Tibial nerve (tissue), 4 donors: ENCODE results near the gene LRRC3C. TPM values are rescaled to one million over a fixed set of nuclear protein-coding genes. Genes with fewer than 3 reads are reported as not detected.

Experiments
- DNase-seq, 2 donors: peaks; one replicate each; pipeline ENCODE4 v3.0.0-alpha.2; 2019; ENCODE audit warnings: low spot score in 2 of 2
- H3K27ac ChIP-seq, 4 donors: fragments of 200-600 bp; sonication (generic) in 3 of 4; one replicate each; pipeline ENCODE4 v1.5.1; 2017 to 2019; ENCODE audit warnings: mild to moderate bottlenecking in 1 of 4
- H3K27me3 ChIP-seq, 2 donors: fragments of 200-600 bp; sonication (generic) in 1 of 2; one replicate each; pipeline versions ENCODE4 v1.5.1 to v1.6.0; 2017 to 2019
- H3K36me3 ChIP-seq, 3 donors: fragments of 200-600 bp; sonication (generic); one replicate each; pipeline ENCODE4 v1.5.1; 2018 to 2019
- H3K4me1 ChIP-seq, 4 donors: fragments of 200-600 bp; sonication (generic) in 3 of 4; one replicate each; pipeline ENCODE4 v1.5.1; 2017 to 2019
- H3K4me3 ChIP-seq, 4 donors: fragments of 200-600 bp; sonication (generic) in 3 of 4; one replicate each; pipeline ENCODE4 v1.5.1; 2017 to 2019; ENCODE audit warnings: mild to moderate bottlenecking in 1 of 4, moderate library complexity in 1 of 4
- H3K9me3 ChIP-seq, 4 donors: fragments of 200-600 bp; sonication (generic) in 3 of 4; one replicate each; pipeline ENCODE4 v1.5.1; 2017 to 2019
- CTCF ChIP-seq, 5 experiments: fragments of 200-600 bp in 3 of 5; fragments of 450-650 bp in 2 of 5; sonication (generic) in 3 of 5; IDR thresholded peaks; one replicate each; pipeline ENCODE4 v1.5.1; 2016 to 2019; ENCODE audit warnings: antibody characterized with exemption in 5 of 5, mild to moderate bottlenecking in 3 of 5, moderate library complexity in 2 of 5
- EP300 ChIP-seq, 2 donors: sonication (generic); formaldehyde crosslinking; IDR thresholded peaks; one replicate each; pipeline ENCODE4 v1.6.1; 2017; ENCODE audit warnings: antibody characterized with exemption in 2 of 2, mild to moderate bottlenecking in 1 of 2
- POLR2A ChIP-seq, 2 donors: fragments of 450-650 bp; IDR thresholded peaks; one replicate each; pipeline ENCODE4 v1.6.1; 2017; ENCODE audit warnings: antibody characterized with exemption in 2 of 2, mild to moderate bottlenecking in 2 of 2, moderate library complexity in 2 of 2
- WGBS, 2 donors: methylation state at CpG; one replicate each; pipeline ENCODE4 v1.1.5; 2018; 5-methylcytosine and 5-hydroxymethylcytosine counted together
- total RNA-seq, 4 donors: library from RNA; depleted of rRNA; stranded (reverse); fragments of >200 nt; gene quantifications; one replicate each; pipeline ENCODE4 v1.1.0, GENCODE V29; 2016

LRRC3C gene
- total RNA-seq, 4 donors from 2014 or later, result not detected

DNA sequence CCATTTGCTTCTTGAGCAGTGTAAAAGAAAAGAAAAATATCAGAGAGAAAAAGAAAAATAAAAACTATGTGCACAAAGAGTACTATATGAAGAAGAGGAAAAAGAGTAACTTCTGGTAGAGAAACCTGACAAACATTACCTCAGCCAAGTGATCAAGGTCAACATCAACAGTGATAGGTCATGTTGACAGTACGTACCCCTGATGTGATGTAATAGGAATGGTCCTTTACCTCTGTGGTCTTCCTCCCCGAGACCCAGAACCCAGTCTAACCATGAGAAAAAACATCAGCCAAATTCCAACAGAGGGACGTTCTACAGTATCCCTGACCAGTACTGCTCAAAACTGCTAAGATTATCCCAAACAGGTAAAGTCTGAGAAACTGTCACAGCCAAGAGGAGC, 13.5 kb upstream of the LRRC3C start:
- 85 to 87% methylated on average over 3 of the region's 3 CpGs for WGBS, 2 donors
- no peaks in the 10 kb centered on the region for H3K9me3 ChIP-seq
- no peaks in the 10 kb centered on the region for H3K27me3 ChIP-seq
- no peaks in the 10 kb centered on the region for H3K4me1 ChIP-seq
- no peak overlapping the region for H3K4me3 ChIP-seq
- peaks cover 0 to 48% (median 6%) of the 10 kb centered on the region in 3 donors for H3K36me3 ChIP-seq
- DNase-seq, result no peak
- H3K27ac ChIP-seq, result no peak overlapping the region
- TF ChIP-seq POLR2A (IDR thresholded peaks at IDR 0.05) (no peak), EP300 (IDR thresholded peaks at IDR 0.05) (no peak)

DNA sequence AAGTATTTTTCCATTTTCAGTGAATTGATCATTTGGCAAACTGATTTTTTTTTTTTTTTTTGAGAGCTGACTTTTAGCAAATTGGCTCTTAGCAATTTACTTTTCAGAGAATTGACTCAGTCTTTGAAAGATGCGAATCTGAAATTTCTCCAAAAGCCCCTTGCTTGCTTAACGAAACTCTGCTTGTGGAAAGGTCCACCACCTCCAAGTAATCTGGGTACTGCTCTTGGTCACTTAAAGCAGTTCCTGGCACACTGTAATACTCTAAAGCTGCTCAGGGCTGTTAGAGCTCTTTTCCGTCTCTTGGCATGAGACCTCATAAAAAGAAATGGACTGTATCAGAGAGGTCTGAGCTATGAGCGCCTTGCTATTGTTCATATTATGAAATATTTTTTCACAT, 12.0 kb upstream of the LRRC3C start:
- WGBS, 2 donors, result 65 to 76% methylated on average over 4 of the region's 4 CpGs
- H3K9me3 ChIP-seq, result no peaks in the 10 kb centered on the region
- H3K4me1 ChIP-seq, result no peaks in the 10 kb centered on the region
- H3K4me3 ChIP-seq, result no peak overlapping the region
- DNase-seq, result no peak
- H3K27ac ChIP-seq, result no peak overlapping the region
- no peaks in the 10 kb centered on the region for H3K27me3 ChIP-seq
- H3K36me3 ChIP-seq, result peaks cover 0 to 49% (median 0%) of the 10 kb centered on the region in 3 donors
- TF ChIP-seq CTCF (IDR thresholded peaks at IDR 0.05) (no peak), POLR2A (IDR thresholded peaks at IDR 0.05) (no peak), EP300 (IDR thresholded peaks at IDR 0.05) (no peak)

DNA sequence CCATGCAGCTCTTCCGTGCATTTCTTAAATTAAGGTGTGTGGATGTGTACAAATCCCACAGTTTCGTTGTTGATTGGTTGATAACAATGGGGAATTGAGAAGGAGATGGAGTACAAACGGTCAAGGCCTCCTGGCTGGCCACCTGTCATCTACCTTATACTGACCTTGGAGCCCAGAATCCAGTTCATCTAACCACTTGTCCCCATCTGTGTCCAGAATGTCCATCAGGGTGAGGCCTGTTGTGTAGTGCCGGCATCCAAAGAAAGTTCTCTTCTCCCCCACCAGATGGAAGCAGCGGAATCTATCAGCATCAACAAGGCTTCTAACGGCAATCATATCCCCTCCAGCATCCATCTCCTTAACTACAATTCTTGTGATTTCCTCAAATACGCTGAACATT, 10.6 kb upstream of the LRRC3C start:
- Histone ChIP-seq H3K4me3 (no peak overlapping the region), H3K36me3 (peaks cover 0 to 51% (median 5%) of the 10 kb centered on the region in 3 donors), H3K27ac (no peak overlapping the region), H3K9me3 (no peaks in the 10 kb centered on the region), H3K4me1 (peaks cover 0 to 5% (median 0%) of the 10 kb centered on the region in 4 donors), H3K27me3 (no peaks in the 10 kb centered on the region)
- 82 to 87% methylated on average over 7 of the region's 7 CpGs for WGBS, 2 donors
- TF ChIP-seq EP300 (IDR thresholded peaks at IDR 0.05) (no peak), CTCF (IDR thresholded peaks at IDR 0.05) (no peak), POLR2A (IDR thresholded peaks at IDR 0.05) (no peak)
- no peak for DNase-seq

- H3K4me1 ChIP-seq, result peaks cover 0 to 5% (median 2%) of the 10 kb centered on the region in 4 donors
- no peak for DNase-seq
- no peaks in the 10 kb centered on the region for H3K27me3 ChIP-seq
- no peak for TF ChIP-seq EP300 (IDR thresholded peaks at IDR 0.05)
- TF ChIP-seq POLR2A (IDR thresholded peaks at IDR 0.05), result no peak
- TF ChIP-seq CTCF (IDR thresholded peaks at IDR 0.05), result no peak
- H3K9me3 ChIP-seq, result no peaks in the 10 kb centered on the region
- H3K36me3 ChIP-seq, result peaks cover 3 to 64% (median 22%) of the 10 kb centered on the region in 3 donors
- no peak overlapping the region for H3K4me3 ChIP-seq
- H3K27ac ChIP-seq, result peak overlapping the region in 1 of 4 donors; percentile 26
- 93 to 98% methylated on average over 9 of the region's 9 CpGs for WGBS, 2 donors
Observed at GRCh38 chr17:39919087-39919683, 8.3 kb upstream of the LRRC3C start.

GRCh38 chr17:39920218-39921210, 7.0 kb upstream of the LRRC3C start:
- Histone ChIP-seq H3K36me3 (peaks cover 3 to 63% (median 22%) of the 10 kb centered on the region in 3 donors), H3K4me3 (no peak overlapping the region), H3K27ac (no peak overlapping the region), H3K4me1 (peaks cover 0 to 17% (median 8%) of the 10 kb centered on the region in 4 donors), H3K27me3 (no peaks in the 10 kb centered on the region), H3K9me3 (no peaks in the 10 kb centered on the region)
- 67 to 73% methylated on average over 19 of the region's 19 CpGs for WGBS, 2 donors
- no peak for DNase-seq
- TF ChIP-seq CTCF (IDR thresholded peaks at IDR 0.05) (no peak), EP300 (IDR thresholded peaks at IDR 0.05) (no peak), POLR2A (IDR thresholded peaks at IDR 0.05) (no peak)
